Astrocyte (in vitro differentiated cells and primary cell): ENCODE data around the gene EVI5L. TPM values are rescaled to one million over a fixed set of nuclear protein-coding genes. Genes with fewer than 3 reads are reported as not detected.

Experiments used
- DNase-seq: peaks from one replicate; pipeline ENCODE4 v3.0.0-alpha.2; 2010; ENCODE audit warnings: low read depth
- FAIRE-seq: peaks from 2 replicates; lab custom pipeline; 2011; peaks lifted over from hg19 to GRCh38; lab: Jason Lieb, UNC
- H2AFZ ChIP-seq: 2 replicates; pipeline ENCODE4 v1.6.0; 2012; ENCODE audit warnings: low read depth, low read length, inconsistent platforms
- H3K27ac ChIP-seq: 2 replicates; pipeline ENCODE4 v1.5.1; 2011; ENCODE audit warnings: low read depth, low read length, inconsistent platforms
- H3K27me3 ChIP-seq: 2 replicates; pipeline ENCODE4 v1.6.0; 2011; ENCODE audit warnings: low read length, inconsistent platforms; ENCODE audit not compliant: insufficient read depth
- H3K36me3 ChIP-seq: 2 replicates; pipeline ENCODE4 v1.5.1; 2011; ENCODE audit warnings: low read length, inconsistent platforms; ENCODE audit not compliant: insufficient read depth
- H3K4me1 ChIP-seq: 2 replicates; pipeline ENCODE4 v1.5.1; 2011; ENCODE audit warnings: low read length, inconsistent platforms; ENCODE audit not compliant: insufficient read depth
- H3K4me2 ChIP-seq: 2 replicates; pipeline ENCODE4 v1.6.0; 2012; ENCODE audit warnings: low read length, inconsistent platforms
- H3K4me3 ChIP-seq: 2 replicates; pipeline ENCODE4 v1.5.1; 2011; ENCODE audit warnings: low read depth, mild to moderate bottlenecking, low read length, inconsistent platforms; ENCODE audit not compliant: insufficient read depth
- H3K79me2 ChIP-seq: 2 replicates; pipeline ENCODE4 v1.6.0; 2012; ENCODE audit warnings: mild to moderate bottlenecking, low read length, inconsistent platforms; ENCODE audit not compliant: insufficient read depth
- H3K9ac ChIP-seq: 2 replicates; pipeline ENCODE4 v1.6.0; 2012; ENCODE audit warnings: mild to moderate bottlenecking, low read length, inconsistent platforms
- H3K9me3 ChIP-seq: 2 replicates; pipeline ENCODE4 v1.5.1; 2012; ENCODE audit warnings: low read depth, mild to moderate bottlenecking, low read length, inconsistent platforms; ENCODE audit not compliant: insufficient read depth
- H4K20me1 ChIP-seq: 2 replicates; pipeline ENCODE4 v1.6.0; 2012; ENCODE audit warnings: low read length, inconsistent platforms; ENCODE audit not compliant: insufficient read depth
- H3K27ac Mint-ChIP-seq: one replicate; pipeline ENCODE4 v1.8.0; 2021; ENCODE audit warnings: mild to moderate bottlenecking, mixed read lengths; ENCODE audit not compliant: unreplicated experiment
- H3K27me3 Mint-ChIP-seq: one replicate; pipeline ENCODE4 v1.8.0; 2021; ENCODE audit warnings: low read depth, mixed read lengths; ENCODE audit not compliant: unreplicated experiment
- H3K36me3 Mint-ChIP-seq: one replicate; pipeline ENCODE4 v1.8.0; 2021; ENCODE audit warnings: low read depth, mixed read lengths; ENCODE audit not compliant: unreplicated experiment
- H3K4me1 Mint-ChIP-seq: one replicate; pipeline ENCODE4 v1.8.0; 2021; ENCODE audit warnings: low read depth, mixed read lengths; ENCODE audit not compliant: unreplicated experiment
- H3K4me3 Mint-ChIP-seq: one replicate; pipeline ENCODE4 v1.8.0; 2021; ENCODE audit warnings: mild to moderate bottlenecking, moderate library complexity, mixed read lengths; ENCODE audit not compliant: unreplicated experiment
- H3K9me3 Mint-ChIP-seq: one replicate; pipeline ENCODE4 v1.8.0; 2021; ENCODE audit warnings: mild to moderate bottlenecking, mixed read lengths; ENCODE audit not compliant: unreplicated experiment
- CTCF ChIP-seq: IDR thresholded peaks from 2 replicates; pipeline ENCODE4 v1.5.1; 2011; ENCODE audit warnings: low read depth, mild to moderate bottlenecking, inconsistent platforms, low read length, moderate library complexity; ENCODE audit not compliant: insufficient read depth
- EZH2 ChIP-seq: IDR thresholded peaks from 2 replicates; pipeline ENCODE4 v1.6.1; 2012; ENCODE audit warnings: mild to moderate bottlenecking, low read length, inconsistent platforms; ENCODE audit not compliant: insufficient read depth
- total RNA-seq: library from RNA; stranded (reverse); gene quantifications from 2 replicates; pipeline ENCODE4 v1.2.1, GENCODE V29; 2021

The EVI5L gene
- total RNA-seq, 1 donor from 2014 or later = 22.1 TPM

GRCh38 chr19:7899751-7900378 lies 69.8 kb downstream of the EVI5L start:
- peaks cover 2% of the 10 kb centered on the region for H3K9me3 Mint-ChIP-seq
- DNase-seq (no peak), FAIRE-seq (no peak)
- peaks cover 12% of the 10 kb centered on the region for H3K79me2 ChIP-seq
- TF ChIP-seq CTCF (no peak), EZH2 (no peak)
- H3K4me3 Mint-ChIP-seq = no peak overlapping the region
- H3K4me1 Mint-ChIP-seq = peaks cover 3% of the 10 kb centered on the region
- H3K4me3 ChIP-seq = no peak overlapping the region
- H3K9me3 ChIP-seq = no peaks in the 10 kb centered on the region
- H3K27me3 ChIP-seq = no peaks in the 10 kb centered on the region
- no peak overlapping the region for H3K27ac Mint-ChIP-seq
- H3K27me3 Mint-ChIP-seq = no peaks in the 10 kb centered on the region
- no peak overlapping the region for H2AFZ ChIP-seq
- peaks cover 7% of the 10 kb centered on the region for H4K20me1 ChIP-seq
- peaks cover 10% of the 10 kb centered on the region for H3K36me3 Mint-ChIP-seq
- H3K4me1 ChIP-seq = peaks cover 13% of the 10 kb centered on the region
- no peak overlapping the region for H3K9ac ChIP-seq
- H3K27ac ChIP-seq = no peak overlapping the region
- H3K36me3 ChIP-seq = no peaks in the 10 kb centered on the region
- no peak overlapping the region for H3K4me2 ChIP-seq

GRCh38 chr19:7900401-7900870 lies 70.4 kb downstream of the EVI5L start:
- Mint-ChIP-seq H3K36me3 (peaks cover 10% of the 10 kb centered on the region), H3K4me3 (no peak overlapping the region), H3K4me1 (peaks cover 5% of the 10 kb centered on the region), H3K27me3 (no peaks in the 10 kb centered on the region), H3K9me3 (peaks cover 2% of the 10 kb centered on the region), H3K27ac (no peak overlapping the region)
- H3K4me2 ChIP-seq = no peak overlapping the region
- H2AFZ ChIP-seq = no peak overlapping the region
- no peak overlapping the region for H3K27ac ChIP-seq
- TF ChIP-seq CTCF (no peak), EZH2 (no peak)
- no peaks in the 10 kb centered on the region for H3K36me3 ChIP-seq
- no peaks in the 10 kb centered on the region for H3K27me3 ChIP-seq
- no peak overlapping the region for H3K4me3 ChIP-seq
- DNase-seq (no peak), FAIRE-seq (no peak)
- H3K9ac ChIP-seq = no peak overlapping the region
- H4K20me1 ChIP-seq = peaks cover 13% of the 10 kb centered on the region
- H3K9me3 ChIP-seq = no peaks in the 10 kb centered on the region
- peaks cover 17% of the 10 kb centered on the region for H3K79me2 ChIP-seq
- H3K4me1 ChIP-seq = peaks cover 19% of the 10 kb centered on the region

GRCh38 chr19:7900931-7901330 lies 70.9 kb downstream of the EVI5L start:
- Histone ChIP-seq H3K9ac (no peak overlapping the region), H2AFZ (no peak overlapping the region), H3K4me2 (no peak overlapping the region), H3K4me3 (no peak overlapping the region), H3K9me3 (no peaks in the 10 kb centered on the region), H3K36me3 (no peaks in the 10 kb centered on the region), H3K79me2 (peaks cover 22% of the 10 kb centered on the region), H3K4me1 (peaks cover 21% of the 10 kb centered on the region), H4K20me1 (peaks cover 18% of the 10 kb centered on the region), H3K27me3 (no peaks in the 10 kb centered on the region), H3K27ac (no peak overlapping the region)
- no peak for DNase-seq
- Mint-ChIP-seq H3K27me3 (no peaks in the 10 kb centered on the region), H3K27ac (no peak overlapping the region), H3K4me1 (peaks cover 5% of the 10 kb centered on the region), H3K36me3 (peaks cover 10% of the 10 kb centered on the region), H3K4me3 (no peak overlapping the region), H3K9me3 (peaks cover 2% of the 10 kb centered on the region)
- no peak for FAIRE-seq
- no peak for TF ChIP-seq CTCF
- no peak for TF ChIP-seq EZH2
